Caco-2 (cell line): ENCODE results near the gene DTNB. TPM values are rescaled to one million over a fixed set of nuclear protein-coding genes. Genes with fewer than 3 reads are reported as not detected.

Source experiments
- BruUV-seq: library from RNA; stranded (reverse); fragments of 400-500 nt; replicated peaks from 2 replicates; lab custom pipeline; 2021; lab: Mats Ljungman, UMichigan
- CTCF ChIA-PET: fragments of 300-600 bp; sonication (Branson Sonifier 250); formaldehyde crosslinking; loops from one replicate; lab custom pipeline; 2022; ENCODE audit warnings: antibody characterized with exemption; lab: Charles Lee
- POLR2A ChIA-PET: fragments of 300-600 bp; sonication (Branson Sonifier 250); formaldehyde crosslinking; loops from one replicate; lab custom pipeline; 2022; ENCODE audit warnings: antibody characterized with exemption; lab: Charles Lee
- DNase-seq, 2 experiments: peaks; one replicate each; pipeline versions ENCODE4 v3.0.0 to v3.0.0-alpha.2; 2020 to 2022
- H3K27me3 ChIP-seq: replicated peaks from 2 replicates; pipeline ENCODE4 v1.6.0; 2011; ENCODE audit warnings: low read length; ENCODE audit not compliant: control insufficient read depth, insufficient read depth
- H3K36me3 ChIP-seq: 2 replicates; pipeline ENCODE4 v1.5.1; 2011; ENCODE audit warnings: low read length; ENCODE audit not compliant: control insufficient read depth, insufficient read depth
- H3K4me1 ChIP-seq: fragments of 250-450 bp; sonication (Bioruptor Pico); 2 replicates; pipeline ENCODE4 v1.5.1; 2020; ENCODE audit warnings: mild to moderate bottlenecking
- H3K4me3 ChIP-seq: 2 replicates; pipeline ENCODE4 v1.5.1; 2011; ENCODE audit warnings: low read depth, mild to moderate bottlenecking, control low read depth, low read length
- H3K9me3 ChIP-seq: fragments of 250-450 bp; sonication (Bioruptor Pico); 2 replicates; pipeline ENCODE4 v1.5.1; 2020; ENCODE audit warnings: mild to moderate bottlenecking, moderate library complexity
- H3K27ac Mint-ChIP-seq: one replicate; pipeline ENCODE4 v1.8.0; 2022; ENCODE audit warnings: mixed read lengths; ENCODE audit not compliant: unreplicated experiment
- H3K27me3 Mint-ChIP-seq: one replicate; pipeline ENCODE4 v1.8.0; 2022; ENCODE audit warnings: mixed read lengths; ENCODE audit not compliant: insufficient read depth, unreplicated experiment
- H3K36me3 Mint-ChIP-seq: one replicate; pipeline ENCODE4 v1.8.0; 2022; ENCODE audit warnings: mild to moderate bottlenecking, mixed read lengths; ENCODE audit not compliant: insufficient read depth, unreplicated experiment
- H3K4me1 Mint-ChIP-seq: one replicate; pipeline ENCODE4 v1.8.0; 2022; ENCODE audit warnings: low read depth, mixed read lengths; ENCODE audit not compliant: unreplicated experiment
- H3K4me3 Mint-ChIP-seq: one replicate; pipeline ENCODE4 v1.8.0; 2022; ENCODE audit warnings: mild to moderate bottlenecking, moderate library complexity, mixed read lengths; ENCODE audit not compliant: unreplicated experiment
- H3K9me3 Mint-ChIP-seq: one replicate; pipeline ENCODE4 v1.8.0; 2022; ENCODE audit warnings: mixed read lengths; ENCODE audit not compliant: unreplicated experiment
- CTCF ChIP-seq, 2 experiments: fragments of 200-600 bp in 1 of 2; IDR thresholded peaks; 1 replicate in 1 of 2; 2 replicates in 1 of 2; pipeline versions ENCODE4 v1.5.1 to v1.8.0; 2011 to 2022; ENCODE audit warnings: antibody characterized with exemption in 1 of 2, control low read depth in 1 of 2, inconsistent platforms in 1 of 2, low read depth in 1 of 2, low read length in 1 of 2, mild to moderate bottlenecking in 1 of 2, moderate library complexity in 1 of 2; ENCODE audit not compliant: insufficient read depth in 1 of 2, severe bottlenecking in 1 of 2, unreplicated experiment in 1 of 2
- intact Hi-C: fragments of 100-400 bp; cut with micrococcal nuclease; formaldehyde crosslinking; loops from one replicate; pipeline ENCODE4 v1.10.0; 2022; ENCODE audit not compliant: unreplicated experiment
- total RNA-seq: library from RNA; stranded (reverse); gene quantifications from 2 replicates; pipeline ENCODE4 v1.2.3, GENCODE V29; 2022

DTNB gene
- total RNA-seq, 1 experiment from 2014 or later = 50.4 TPM

DNA sequence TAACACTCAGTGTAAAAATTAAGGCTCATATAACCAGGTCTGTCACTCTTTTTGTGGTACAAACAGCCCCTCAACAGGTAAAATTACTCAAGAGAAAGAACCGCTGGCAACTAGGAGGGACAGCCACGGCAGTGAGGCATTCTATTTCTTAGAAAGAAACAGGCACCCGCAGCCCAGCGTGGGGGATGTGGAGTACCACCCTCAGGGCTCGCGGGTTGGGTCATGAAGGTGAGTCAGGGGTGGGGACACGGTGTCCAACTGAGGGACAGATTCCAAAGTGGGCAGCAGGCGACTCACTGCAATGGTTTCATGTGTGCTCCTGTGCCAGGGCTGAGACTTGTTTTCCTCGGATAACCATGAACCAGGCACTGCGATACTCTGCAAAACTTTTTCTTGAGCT is 129.4 kb downstream of the DTNB start:
- no peak overlapping the region for H3K4me3 ChIP-seq
- intact Hi-C loops = no loop called here
- H3K4me1 ChIP-seq = no peaks in the 10 kb centered on the region
- H3K9me3 Mint-ChIP-seq = no peaks in the 10 kb centered on the region
- H3K27me3 ChIP-seq = no peaks in the 10 kb centered on the region
- CTCF ChIA-PET = no interaction called here
- DNase-seq = no peak
- no TSS peak for BruUV-seq
- H3K9me3 ChIP-seq = no peaks in the 10 kb centered on the region
- no peaks in the 10 kb centered on the region for H3K36me3 Mint-ChIP-seq
- no peaks in the 10 kb centered on the region for H3K27me3 Mint-ChIP-seq
- H3K27ac Mint-ChIP-seq = no peak overlapping the region
- no peak overlapping the region for H3K4me3 Mint-ChIP-seq
- H3K4me1 Mint-ChIP-seq = peaks cover 7% of the 10 kb centered on the region
- POLR2A ChIA-PET = no interaction called here
- TF ChIP-seq CTCF (IDR thresholded peaks at IDR 0.05; ENCODE audit: insufficient read depth in 1 of 2, low read depth in 1 of 2, low read length in 1 of 2, severe bottlenecking in 1 of 2, unreplicated experiment in 1 of 2) = no peak
- H3K36me3 ChIP-seq = no peaks in the 10 kb centered on the region

DNA sequence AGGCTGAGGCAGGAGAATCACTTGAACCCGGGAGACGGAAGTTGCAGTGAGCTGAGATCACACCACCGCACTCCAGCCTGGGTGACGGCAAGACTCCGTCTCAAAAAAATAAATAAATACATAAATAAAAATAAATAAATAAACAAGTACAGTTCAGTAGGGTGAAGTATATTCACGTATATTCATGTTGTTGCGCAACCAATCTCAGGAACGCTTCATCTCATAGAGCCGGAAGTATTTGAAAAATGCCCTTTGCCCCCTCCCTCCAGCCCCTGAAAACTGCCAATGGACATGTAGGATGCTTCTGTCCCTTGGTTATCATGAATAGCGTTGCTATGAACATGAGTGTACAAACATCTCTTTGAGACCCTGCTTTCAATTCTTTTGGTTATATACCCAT is 132.0 kb downstream of the DTNB start:
- Histone ChIP-seq H3K27me3 (no peaks in the 10 kb centered on the region), H3K9me3 (no peaks in the 10 kb centered on the region), H3K4me1 (no peaks in the 10 kb centered on the region), H3K4me3 (no peak overlapping the region), H3K36me3 (no peaks in the 10 kb centered on the region)
- Mint-ChIP-seq H3K4me3 (no peak overlapping the region), H3K27me3 (no peaks in the 10 kb centered on the region), H3K9me3 (no peaks in the 10 kb centered on the region), H3K36me3 (peaks cover 11% of the 10 kb centered on the region), H3K27ac (no peak overlapping the region), H3K4me1 (peaks cover 7% of the 10 kb centered on the region)
- intact Hi-C loops = no loop called here
- POLR2A ChIA-PET = no interaction called here
- TF ChIP-seq CTCF (IDR thresholded peaks at IDR 0.05; ENCODE audit: insufficient read depth in 1 of 2, low read depth in 1 of 2, low read length in 1 of 2, severe bottlenecking in 1 of 2, unreplicated experiment in 1 of 2) = no peak
- BruUV-seq = no TSS peak
- CTCF ChIA-PET = no interaction called here
- no peak for DNase-seq

GRCh38 chr2:25539136-25539535 is 134.2 kb downstream of the DTNB start:
- CTCF ChIA-PET = no interaction called here
- Histone ChIP-seq H3K9me3 (no peaks in the 10 kb centered on the region), H3K4me1 (no peaks in the 10 kb centered on the region), H3K27me3 (no peaks in the 10 kb centered on the region), H3K36me3 (no peaks in the 10 kb centered on the region; the same call in 1 of the 2 replicates), H3K4me3 (no peak overlapping the region)
- POLR2A ChIA-PET = no interaction called here
- peaks cover 7% of the 10 kb centered on the region for H3K4me1 Mint-ChIP-seq
- H3K9me3 Mint-ChIP-seq = no peaks in the 10 kb centered on the region
- TF ChIP-seq CTCF (IDR thresholded peaks at IDR 0.05; ENCODE audit: insufficient read depth in 1 of 2, low read depth in 1 of 2, low read length in 1 of 2, severe bottlenecking in 1 of 2, unreplicated experiment in 1 of 2) = no peak
- no peak for DNase-seq
- no peak overlapping the region for H3K27ac Mint-ChIP-seq
- peaks cover 31% of the 10 kb centered on the region for H3K36me3 Mint-ChIP-seq
- H3K4me3 Mint-ChIP-seq = no peak overlapping the region
- no TSS peak for BruUV-seq
- intact Hi-C loops = no loop called here
- no peaks in the 10 kb centered on the region for H3K27me3 Mint-ChIP-seq
